ENCODE results near the gene APH1A. TPM values are rescaled to one million over a fixed set of nuclear protein-coding genes. Genes with fewer than 3 reads are reported as not detected.

APH1A gene
- total RNA-seq, 1 experiment from 2014 or later = 115 TPM

GRCh38 chr1:150288822-150289221, 20.0 kb upstream of the APH1A start:
- Histone ChIP-seq H2BK20ac (ENCODE audit: low read depth, low read length, poor library complexity, severe bottlenecking) (no peak overlapping the region), H4K8ac (replicated peaks; ENCODE audit: insufficient read length, low read depth, low read length) (no peak overlapping the region), H3K4me2 (ENCODE audit: insufficient read depth, insufficient read length, low read length) (no peak overlapping the region), H3T11ph (ENCODE audit: low read length) (no peak overlapping the region), H2BK120ac (ENCODE audit: low read depth, low read length, poor library complexity, severe bottlenecking) (no peak overlapping the region), H4K91ac (ENCODE audit: insufficient read length, low read depth, low read length) (no peak overlapping the region), H2BK15ac (ENCODE audit: low read depth, low read length) (no peak overlapping the region), H3K9ac (ENCODE audit: extremely low read depth, insufficient read length, low read length) (no peak overlapping the region), H3K9me3 (ENCODE audit: control insufficient read depth, low read depth, low read length) (no peaks in the 10 kb centered on the region), H4K5ac (ENCODE audit: insufficient read length, low read depth, low read length) (no peak overlapping the region), H3K23ac (ENCODE audit: insufficient read length, low read depth, low read length) (no peak overlapping the region), H3K23me2 (ENCODE audit: insufficient read length, low read depth, low read length, poor library complexity, severe bottlenecking) (peaks cover 4% of the 10 kb centered on the region), H3K14ac (ENCODE audit: insufficient read depth, low read length) (no peak overlapping the region), H3K56ac (ENCODE audit: insufficient read length, low read depth, low read length) (no peak overlapping the region), H3K27ac (ENCODE audit: insufficient read length, low read depth, low read length) (no peak overlapping the region), H3K79me2 (ENCODE audit: insufficient read depth, low read length) (no peaks in the 10 kb centered on the region), H3K27me3 (ENCODE audit: insufficient read depth, low read length) (no peaks in the 10 kb centered on the region), H2BK5ac (ENCODE audit: insufficient read length, low read length) (no peak overlapping the region), H3K18ac (ENCODE audit: insufficient read length, low read depth, low read length) (no peak overlapping the region), H2BK12ac (ENCODE audit: insufficient read length, low read depth, low read length) (no peak overlapping the region), H4K20me1 (ENCODE audit: control insufficient read depth, insufficient read depth, insufficient read length) (peaks cover 3% of the 10 kb centered on the region), H3K4me1 (ENCODE audit: insufficient read depth, low read length) (no peaks in the 10 kb centered on the region), H2AK5ac (ENCODE audit: insufficient read length, low read length) (no peak overlapping the region), H3K79me1 (ENCODE audit: insufficient read depth, low read depth, low read length, poor library complexity, severe bottlenecking) (no peaks in the 10 kb centered on the region), H3K4ac (ENCODE audit: low read depth, low read length) (no peak overlapping the region), H2AFZ (ENCODE audit: low read length) (no peak overlapping the region)
- TF ChIP-seq, protein P1, sequence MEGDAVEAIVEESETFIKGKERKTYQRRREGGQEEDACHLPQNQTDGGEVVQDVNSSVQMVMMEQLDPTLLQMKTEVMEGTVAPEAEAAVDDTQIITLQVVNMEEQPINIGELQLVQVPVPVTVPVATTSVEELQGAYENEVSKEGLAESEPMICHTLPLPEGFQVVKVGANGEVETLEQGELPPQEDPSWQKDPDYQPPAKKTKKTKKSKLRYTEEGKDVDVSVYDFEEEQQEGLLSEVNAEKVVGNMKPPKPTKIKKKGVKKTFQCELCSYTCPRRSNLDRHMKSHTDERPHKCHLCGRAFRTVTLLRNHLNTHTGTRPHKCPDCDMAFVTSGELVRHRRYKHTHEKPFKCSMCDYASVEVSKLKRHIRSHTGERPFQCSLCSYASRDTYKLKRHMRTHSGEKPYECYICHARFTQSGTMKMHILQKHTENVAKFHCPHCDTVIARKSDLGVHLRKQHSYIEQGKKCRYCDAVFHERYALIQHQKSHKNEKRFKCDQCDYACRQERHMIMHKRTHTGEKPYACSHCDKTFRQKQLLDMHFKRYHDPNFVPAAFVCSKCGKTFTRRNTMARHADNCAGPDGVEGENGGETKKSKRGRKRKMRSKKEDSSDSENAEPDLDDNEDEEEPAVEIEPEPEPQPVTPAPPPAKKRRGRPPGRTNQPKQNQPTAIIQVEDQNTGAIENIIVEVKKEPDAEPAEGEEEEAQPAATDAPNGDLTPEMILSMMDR (conservative IDR thresholded peaks at IDR 0.05) = no peak
- H3K27me3 Mint-ChIP-seq (ENCODE audit: low read depth) = no peaks in the 10 kb centered on the region; the same call in 1 of the 2 replicates
- WGBS (ENCODE audit: extremely low coverage, insufficient read length, low lambda C conversion rate) = no CpG with 5 or more reads among the region's 4 CpGs
- no peak overlapping the region; a peak in 1 of 7 replicates for H3K27ac Mint-ChIP-seq
- H3K9me3 Mint-ChIP-seq = no peaks in the 10 kb centered on the region; a peak in 1 of 5 replicates
- no peak for DNase-seq
- H3K36me3 Mint-ChIP-seq (ENCODE audit: insufficient read depth in 1 of 3, low read depth in 3 of 3) = peaks cover 8 to 25% (median 20%) of the 10 kb centered on the region in 3 experiments
- no peak overlapping the region for H3K4me3 Mint-ChIP-seq
- peaks cover 6 to 7% of the 10 kb centered on the region in 2 experiments; a peak in 3 of 4 replicates for H3K4me1 Mint-ChIP-seq

Data from H9 (cell line).